NCI-H345 treated with DMSO at 0.1 percent for 48 hours (cell line): ENCODE results near the gene NDUFA5.

Experiments
- DNase-seq: peaks from one replicate; lab custom pipeline; 2025; ENCODE audit not compliant: unreplicated experiment; lab: John Stamatoyannopoulos, UW

The NDUFA5 gene

DNA sequence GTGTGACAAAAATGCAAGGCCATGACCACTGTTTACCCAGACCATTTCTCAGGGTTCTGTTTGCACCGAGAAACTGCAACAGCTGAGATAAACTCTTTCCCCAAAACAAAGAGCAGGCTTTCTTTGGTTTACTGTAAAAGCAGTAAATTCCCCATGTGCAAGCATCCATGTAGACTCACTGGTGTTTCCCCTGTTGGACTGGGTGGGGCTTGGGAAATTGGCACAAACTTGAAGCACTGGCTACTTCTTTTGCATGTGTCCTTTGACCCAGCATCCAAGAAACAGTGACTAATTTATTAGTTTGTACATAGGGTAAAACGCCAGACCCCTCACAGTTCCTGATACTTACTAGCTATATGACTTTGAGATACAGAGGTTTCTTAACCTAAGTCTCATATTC lies 35.6 kb downstream of the NDUFA5 start:
- DNase-seq: no peak

DNA sequence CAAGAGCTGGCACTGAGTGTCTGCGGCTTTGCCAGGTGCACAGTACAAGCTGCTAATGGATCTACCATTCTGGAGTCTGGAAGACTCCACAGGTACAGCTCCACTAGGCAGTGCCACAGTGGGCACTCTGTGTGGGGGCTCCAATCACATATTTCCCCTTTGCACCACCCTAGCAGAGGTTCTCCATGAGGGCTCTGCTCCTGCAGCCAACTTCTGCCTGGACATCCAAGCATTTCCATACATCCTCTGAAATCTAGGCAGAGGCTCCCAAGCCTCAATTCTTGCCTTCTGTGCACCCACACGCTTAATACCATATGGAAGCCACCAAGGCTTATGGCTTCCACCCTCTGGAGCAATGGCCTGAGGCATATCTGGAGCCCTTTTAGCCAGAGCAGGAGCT lies 52.4 kb downstream of the NDUFA5 start:
- no peak for DNase-seq

DNA sequence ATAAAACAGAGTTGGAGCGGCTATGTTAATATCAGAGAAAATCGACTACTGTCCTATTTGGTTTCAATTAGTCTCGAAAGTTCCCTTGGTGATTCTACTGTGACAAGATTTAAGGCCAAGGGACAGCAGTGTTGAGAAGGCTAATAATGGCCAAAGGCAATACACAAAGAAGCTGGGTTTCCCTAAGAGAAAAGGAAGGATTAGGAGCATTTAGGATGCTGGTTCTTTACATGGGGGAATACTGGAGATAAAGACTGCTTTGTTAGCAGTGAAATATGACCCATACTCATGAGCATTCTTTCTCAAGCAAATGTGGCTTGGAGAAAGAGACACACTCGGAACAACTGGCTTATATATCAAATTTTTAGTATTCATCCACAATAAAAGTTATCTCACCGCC lies 55.4 kb downstream of the NDUFA5 start:
- no peak for DNase-seq

DNA sequence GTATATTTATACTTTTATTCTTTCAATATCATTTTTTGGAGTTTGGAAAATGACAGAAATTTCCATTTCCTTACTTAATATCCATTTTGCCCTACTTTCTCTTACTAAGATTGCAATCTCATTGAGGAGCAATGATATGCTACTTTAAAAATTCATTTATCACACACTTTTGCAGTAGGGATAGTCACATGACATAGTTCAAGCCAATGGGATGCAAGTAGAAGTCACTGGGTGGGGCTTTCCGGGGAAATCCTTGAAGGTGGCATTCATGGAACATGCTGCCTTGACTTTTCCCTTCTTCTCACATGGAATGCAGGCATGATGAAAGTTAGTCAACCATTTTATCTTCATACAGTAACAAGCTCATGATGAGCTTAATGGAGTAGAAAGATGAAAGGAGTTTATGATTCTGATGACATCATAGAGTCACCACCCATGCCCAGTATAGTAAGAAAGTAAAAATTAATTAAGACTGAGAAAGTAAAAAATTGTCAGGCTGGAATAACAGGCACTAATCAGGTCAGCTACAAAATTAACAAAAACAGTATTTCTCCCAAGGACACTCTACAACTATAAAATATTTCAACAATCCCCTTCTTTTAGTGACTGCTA lies 56.6 kb downstream of the NDUFA5 start:
- DNase-seq: no peak

DNA sequence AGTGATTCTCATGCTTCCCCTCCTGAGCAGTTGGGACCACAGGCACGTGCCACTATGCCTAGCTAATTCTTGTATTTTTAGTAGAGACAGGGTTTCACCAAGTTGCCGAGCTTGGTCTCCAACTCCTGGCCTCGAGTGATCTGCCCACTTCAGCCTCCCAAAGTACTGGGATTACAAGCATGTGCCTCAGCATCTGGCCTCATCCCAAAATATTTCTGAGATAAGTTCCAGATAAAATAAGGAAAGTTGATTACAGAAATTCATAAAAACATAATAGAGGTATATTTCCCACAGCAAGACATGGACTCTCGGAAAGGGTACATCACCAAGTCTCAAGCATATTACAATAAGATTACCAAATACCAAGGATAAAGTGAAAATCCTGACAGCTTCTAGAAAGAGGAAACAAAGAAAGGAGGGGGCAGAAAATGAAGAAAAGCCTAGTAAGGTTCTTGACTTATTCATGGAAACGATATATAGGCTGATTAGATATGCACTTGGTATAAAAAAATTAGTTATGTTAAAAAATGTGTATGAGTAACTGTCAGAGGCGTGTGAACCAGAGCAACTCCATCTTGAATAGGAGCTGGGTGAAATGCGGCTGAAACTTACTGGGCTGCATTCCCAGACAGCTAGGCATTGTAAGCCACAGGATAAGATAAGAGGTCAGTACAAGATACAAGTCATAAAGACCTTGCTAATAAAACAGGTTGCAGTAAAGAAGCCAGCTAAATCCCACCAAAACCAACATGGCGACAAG lies 58.2 kb downstream of the NDUFA5 start:
- DNase-seq: no peak

DNA sequence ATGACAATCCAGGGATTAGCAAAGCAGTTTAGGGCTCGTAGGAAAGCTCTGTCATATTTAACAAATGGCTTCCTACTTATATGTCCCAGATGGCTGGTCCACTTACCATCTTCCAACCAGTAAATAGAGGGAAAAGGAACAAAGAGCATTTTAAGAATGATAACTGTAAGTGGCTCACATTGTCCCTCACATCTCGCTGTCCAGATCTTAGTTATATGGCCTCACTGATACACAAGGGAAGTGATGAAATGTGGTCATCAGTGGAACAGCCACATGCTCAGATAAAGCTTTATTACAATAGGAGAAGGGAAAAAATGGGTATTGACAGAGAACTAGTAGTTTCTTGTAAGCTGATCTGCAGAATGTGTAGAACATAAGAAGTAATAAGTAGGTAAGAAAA lies 59.0 kb downstream of the NDUFA5 start:
- no peak for DNase-seq

DNA sequence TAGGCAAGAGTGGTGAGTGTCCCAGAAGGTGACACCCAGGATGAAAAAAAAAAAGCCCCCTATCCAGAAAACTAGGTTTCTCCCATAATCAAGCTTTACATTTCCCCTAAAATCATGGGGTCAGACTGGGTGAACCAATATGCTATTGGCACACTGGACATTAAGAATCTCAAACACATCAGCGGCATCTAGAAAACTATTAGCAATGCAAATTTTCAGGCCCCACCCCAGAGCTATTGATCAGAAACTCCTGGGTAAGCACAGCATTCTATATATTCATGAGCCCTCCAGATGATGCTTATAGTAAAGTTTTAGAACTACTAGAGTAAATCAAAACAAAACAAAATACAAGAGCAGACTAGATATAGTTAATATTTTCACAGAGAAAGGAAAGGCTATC lies 59.6 kb downstream of the NDUFA5 start:
- DNase-seq: no peak

DNA sequence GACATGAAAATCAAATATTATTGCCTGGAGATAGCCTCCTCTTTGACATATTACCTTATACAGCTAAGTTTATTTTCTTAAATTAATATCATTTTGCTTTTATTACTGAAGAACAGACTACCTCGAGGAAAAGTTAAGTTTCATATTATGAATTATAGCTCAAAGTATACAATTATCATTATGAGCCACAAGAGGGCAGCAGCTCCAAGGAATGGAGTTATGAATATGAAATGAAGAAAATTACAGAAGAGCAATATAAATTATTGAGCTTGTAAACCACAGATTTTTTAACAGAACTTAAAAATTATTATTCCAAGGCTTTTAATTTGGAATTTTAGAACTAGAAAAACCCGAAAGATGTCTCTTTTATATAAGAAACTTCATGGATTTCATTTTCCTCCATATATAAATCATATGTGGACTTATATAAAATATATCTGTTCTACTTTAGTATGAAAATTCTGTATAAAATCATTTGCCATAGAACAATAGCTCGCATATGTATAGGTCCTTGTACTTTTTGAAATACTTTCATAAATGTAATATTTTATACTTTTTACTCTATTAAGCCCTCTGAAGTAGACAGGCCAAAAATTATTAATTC lies 63.3 kb downstream of the NDUFA5 start:
- peak; percentile 4 for DNase-seq

DNA sequence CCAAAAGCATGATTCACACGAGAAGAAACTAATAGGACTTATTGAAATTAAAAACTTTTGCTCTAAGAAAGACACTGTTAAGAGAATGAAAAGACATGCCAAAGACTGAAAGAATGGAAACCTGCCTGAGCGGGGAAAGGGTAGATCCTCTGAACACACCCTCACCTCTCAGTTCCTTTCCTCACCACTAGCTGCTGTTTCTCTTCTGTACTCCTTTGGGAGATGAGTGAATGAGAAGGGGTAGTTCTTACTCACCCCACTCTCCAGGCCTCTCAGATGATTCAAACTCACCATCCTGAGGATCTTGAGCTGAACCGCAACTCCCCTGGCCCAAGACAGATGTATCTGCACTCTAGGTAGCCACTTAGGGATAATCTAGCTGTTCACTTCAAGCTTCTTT lies 65.1 kb downstream of the NDUFA5 start:
- no peak for DNase-seq
